Fibroblast of lung (primary cell): ENCODE data around the gene HHIPL1. TPM values are rescaled to one million over a fixed set of nuclear protein-coding genes. Genes with fewer than 3 reads are reported as not detected.

Experiments
- DNase-seq, 2 donors: peaks; one replicate each; pipeline versions ENCODE4 v3.0.0 to v3.0.0-alpha.2; 2010; ENCODE audit warnings: low read depth in 2 of 2
- H2AFZ ChIP-seq: 2 replicates; pipeline ENCODE4 v1.5.1; 2012; ENCODE audit warnings: low read length, control low read depth, inconsistent platforms
- H3K27ac ChIP-seq: 2 replicates; pipeline ENCODE4 v1.5.1; 2011; ENCODE audit warnings: low read length, control low read depth; ENCODE audit not compliant: insufficient read depth
- H3K27me3 ChIP-seq: 2 replicates; pipeline ENCODE4 v1.5.1; 2011; ENCODE audit warnings: mild to moderate bottlenecking, low read length; ENCODE audit not compliant: control insufficient read depth, insufficient read depth
- H3K36me3 ChIP-seq: 2 replicates; pipeline ENCODE4 v1.5.1; 2011; ENCODE audit warnings: low read length; ENCODE audit not compliant: control insufficient read depth, insufficient read depth
- H3K4me1 ChIP-seq: 2 replicates; pipeline ENCODE4 v1.5.1; 2011; ENCODE audit warnings: low read length; ENCODE audit not compliant: control insufficient read depth, insufficient read depth; ENCODE audit errors: extremely low read depth
- H3K4me2 ChIP-seq: 2 replicates; pipeline ENCODE4 v1.5.1; 2011; ENCODE audit warnings: low read length, control low read depth; ENCODE audit not compliant: insufficient read depth; ENCODE audit errors: extremely low read depth
- H3K4me3 ChIP-seq, 4 experiments: fragments of 200-600 bp in 1 of 4; sonication (generic) in 1 of 4; replicated peaks in 1 of 4; 2 replicates each; pipeline ENCODE4 v1.5.1; 2011 to 2016; ENCODE audit warnings: low read length in 4 of 4, low read depth in 3 of 4, mild to moderate bottlenecking in 3 of 4, control low read depth in 2 of 4, inconsistent platforms in 1 of 4, mixed read lengths in 1 of 4; ENCODE audit not compliant: insufficient read depth in 1 of 4; ENCODE audit errors: control extremely low read depth in 1 of 4
- H3K79me2 ChIP-seq: 2 replicates; pipeline ENCODE4 v1.5.1; 2012; ENCODE audit warnings: mild to moderate bottlenecking, low read length, inconsistent platforms; ENCODE audit not compliant: control insufficient read depth, insufficient read depth
- H3K9ac ChIP-seq: 2 replicates; pipeline ENCODE4 v1.5.1; 2011; ENCODE audit warnings: mild to moderate bottlenecking, low read length, control low read depth; ENCODE audit not compliant: insufficient read depth
- H3K9me3 ChIP-seq: 2 replicates; pipeline ENCODE4 v1.5.1; 2012; ENCODE audit warnings: low read depth, low read length; ENCODE audit not compliant: control insufficient read depth, insufficient read depth
- H4K20me1 ChIP-seq: 2 replicates; pipeline ENCODE4 v1.5.1; 2011; ENCODE audit warnings: low read length; ENCODE audit not compliant: control insufficient read depth, insufficient read depth; ENCODE audit errors: extremely low read depth
- EZH2 ChIP-seq: IDR thresholded peaks from 2 replicates; pipeline ENCODE4 v1.5.1; 2012; ENCODE audit warnings: low read length, control low read depth, mild to moderate bottlenecking; ENCODE audit errors: missing control alignments
- polyA plus RNA-seq, 2 donors: library from polyadenylated mRNA; depleted of rRNA in 1 of 2; stranded (reverse) in 1 of 2; unstranded in 1 of 2; fragments of >200 nt; gene quantifications; 2 replicates each; pipeline ENCODE4 v1.2.1, GENCODE V29; 2011 to 2012; ENCODE audit warnings: missing spikeins in 1 of 2
- total RNA-seq: library from RNA; depleted of rRNA; stranded (reverse); fragments of >200 nt; gene quantifications from 2 replicates; pipeline ENCODE4 v1.2.1, GENCODE V29; 2014
- TF ChIP-seq, protein P1 (sequence below), 2 donors: IDR thresholded peaks in 1 of 2; conservative IDR thresholded peaks in 1 of 2; 1 replicate in 1 of 2; 2 replicates in 1 of 2; pipeline ENCODE4 v1.5.1; 2011 to 2012; ENCODE audit warnings: low read length in 2 of 2, control low read depth in 1 of 2, inconsistent platforms in 1 of 2, low read depth in 1 of 2, mild to moderate bottlenecking in 1 of 2

HHIPL1 gene
- total and polyA plus RNA-seq, 2 donors (not counting 1 experiment from before 2014, with no cell fraction given): 1.5 to 9.9 TPM

DNA sequence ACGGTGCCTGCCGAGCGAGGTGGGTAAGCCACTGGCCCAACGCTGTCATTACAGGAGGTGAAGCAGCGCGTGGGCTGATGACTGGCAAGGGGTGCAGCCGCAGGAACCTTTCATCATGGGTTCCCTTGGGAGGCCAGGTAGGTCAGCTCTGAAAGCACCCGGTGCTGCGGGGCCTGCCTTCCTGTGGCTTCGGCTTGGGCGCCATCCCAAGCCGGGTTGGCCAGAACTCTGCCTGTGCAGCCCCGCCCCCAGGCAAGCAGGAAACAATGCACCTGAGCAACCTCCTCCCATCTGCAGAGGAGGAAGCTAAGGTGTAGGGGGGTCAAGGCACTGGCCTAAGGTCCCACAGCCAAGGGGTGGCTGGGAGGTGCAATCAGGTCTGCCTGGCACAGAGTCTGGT, 20.0 kb upstream of the HHIPL1 start:
- no peaks in the 10 kb centered on the region for H3K79me2 ChIP-seq
- no peak overlapping the region for H3K4me2 ChIP-seq
- no peaks in the 10 kb centered on the region for H3K36me3 ChIP-seq
- TF ChIP-seq, protein P1, sequence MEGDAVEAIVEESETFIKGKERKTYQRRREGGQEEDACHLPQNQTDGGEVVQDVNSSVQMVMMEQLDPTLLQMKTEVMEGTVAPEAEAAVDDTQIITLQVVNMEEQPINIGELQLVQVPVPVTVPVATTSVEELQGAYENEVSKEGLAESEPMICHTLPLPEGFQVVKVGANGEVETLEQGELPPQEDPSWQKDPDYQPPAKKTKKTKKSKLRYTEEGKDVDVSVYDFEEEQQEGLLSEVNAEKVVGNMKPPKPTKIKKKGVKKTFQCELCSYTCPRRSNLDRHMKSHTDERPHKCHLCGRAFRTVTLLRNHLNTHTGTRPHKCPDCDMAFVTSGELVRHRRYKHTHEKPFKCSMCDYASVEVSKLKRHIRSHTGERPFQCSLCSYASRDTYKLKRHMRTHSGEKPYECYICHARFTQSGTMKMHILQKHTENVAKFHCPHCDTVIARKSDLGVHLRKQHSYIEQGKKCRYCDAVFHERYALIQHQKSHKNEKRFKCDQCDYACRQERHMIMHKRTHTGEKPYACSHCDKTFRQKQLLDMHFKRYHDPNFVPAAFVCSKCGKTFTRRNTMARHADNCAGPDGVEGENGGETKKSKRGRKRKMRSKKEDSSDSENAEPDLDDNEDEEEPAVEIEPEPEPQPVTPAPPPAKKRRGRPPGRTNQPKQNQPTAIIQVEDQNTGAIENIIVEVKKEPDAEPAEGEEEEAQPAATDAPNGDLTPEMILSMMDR (conservative IDR thresholded peaks at IDR 0.05 in 1 of 2, IDR thresholded peaks at IDR 0.05 in 1 of 2; ENCODE audit: low read depth in 1 of 2, low read length in 2 of 2): no peak
- no peak for TF ChIP-seq EZH2
- H2AFZ ChIP-seq: no peak overlapping the region
- no peaks in the 10 kb centered on the region for H3K9me3 ChIP-seq
- no peak overlapping the region for H3K9ac ChIP-seq
- no peaks in the 10 kb centered on the region for H4K20me1 ChIP-seq
- no peak overlapping the region for H3K4me3 ChIP-seq
- H3K4me1 ChIP-seq: peaks cover 14% of the 10 kb centered on the region
- no peaks in the 10 kb centered on the region for H3K27me3 ChIP-seq
- no peak overlapping the region for H3K27ac ChIP-seq
- DNase-seq: no peak

GRCh38 chr14:99625476-99625875, 19.5 kb upstream of the HHIPL1 start:
- TF ChIP-seq, protein P1 (conservative IDR thresholded peaks at IDR 0.05 in 1 of 2, IDR thresholded peaks at IDR 0.05 in 1 of 2; ENCODE audit: low read depth in 1 of 2, low read length in 2 of 2): no peak
- no peak for TF ChIP-seq EZH2
- Histone ChIP-seq H4K20me1 (no peaks in the 10 kb centered on the region), H3K4me3 (no peak overlapping the region), H3K79me2 (no peaks in the 10 kb centered on the region), H3K4me1 (peaks cover 10% of the 10 kb centered on the region), H3K27ac (no peak overlapping the region), H3K27me3 (no peaks in the 10 kb centered on the region), H3K36me3 (no peaks in the 10 kb centered on the region), H3K9me3 (no peaks in the 10 kb centered on the region), H3K9ac (no peak overlapping the region), H3K4me2 (no peak overlapping the region), H2AFZ (no peak overlapping the region)
- no peak for DNase-seq

DNA sequence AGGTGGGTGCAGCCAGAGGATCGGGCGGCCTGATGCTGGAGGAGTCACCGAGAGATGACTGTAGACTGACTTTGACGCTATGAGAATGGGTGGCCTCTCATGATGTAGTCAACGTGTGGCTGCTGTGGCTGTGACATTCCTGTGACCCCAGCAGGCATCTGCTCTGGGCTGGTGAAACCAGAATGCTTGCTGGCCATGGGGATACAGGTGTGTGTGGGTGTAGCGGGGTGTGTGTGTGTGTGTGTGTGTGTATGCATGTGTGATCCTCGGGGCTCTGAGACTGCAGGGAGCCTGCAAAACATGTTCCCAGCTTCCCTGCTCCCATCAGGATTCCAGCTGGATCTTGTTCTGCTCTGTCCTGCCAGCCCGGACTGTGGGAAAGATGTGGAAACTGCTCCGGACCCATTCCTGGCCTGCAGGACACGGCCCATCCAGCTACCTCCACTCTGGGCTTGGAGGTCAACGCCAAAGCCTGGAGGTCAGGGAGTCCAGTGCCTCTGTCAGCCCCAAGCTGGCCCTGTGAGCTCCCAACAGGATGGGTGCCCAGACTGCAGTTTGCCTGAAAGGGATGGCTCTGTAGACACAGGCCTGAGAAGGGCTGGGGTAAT, 18.8 kb upstream of the HHIPL1 start:
- H3K9me3 ChIP-seq: no peaks in the 10 kb centered on the region
- no peaks in the 10 kb centered on the region for H3K79me2 ChIP-seq
- H3K36me3 ChIP-seq: no peaks in the 10 kb centered on the region
- no peak overlapping the region for H3K4me2 ChIP-seq
- H4K20me1 ChIP-seq: no peaks in the 10 kb centered on the region
- H3K9ac ChIP-seq: no peak overlapping the region
- no peak overlapping the region for H3K27ac ChIP-seq
- peak in 1 of 2 donors; percentile 58 for DNase-seq
- H3K27me3 ChIP-seq: no peaks in the 10 kb centered on the region
- H2AFZ ChIP-seq: no peak overlapping the region
- peaks cover 10% of the 10 kb centered on the region for H3K4me1 ChIP-seq
- H3K4me3 ChIP-seq: no peak overlapping the region
- no peak for TF ChIP-seq EZH2
- TF ChIP-seq, protein P1 (conservative IDR thresholded peaks at IDR 0.05 in 1 of 2, IDR thresholded peaks at IDR 0.05 in 1 of 2; ENCODE audit: low read depth in 1 of 2, low read length in 2 of 2): no peak
